Omental fat pad (tissue), 4 donors: ENCODE results near the gene SRM. TPM values are rescaled to one million over a fixed set of nuclear protein-coding genes. Genes with fewer than 3 reads are reported as not detected.
"Not testable (repeated sequence)": the region's sequence is repeated elsewhere in the genome, so short reads cannot be mapped to it uniquely, and the experiment has no call there.

Source experiments
- ATAC-seq: fragments of 150-250 bp; one replicate; pipeline ENCODE4 v1.9.1; 2016; ENCODE audit warnings: mild to moderate bottlenecking, moderate library complexity; ENCODE audit not compliant: low FRiP score
- DNase-seq: peaks from one replicate; pipeline ENCODE4 v3.0.0-alpha.2; 2019; ENCODE audit warnings: low spot score
- total RNA-seq, 4 donors: library from RNA; depleted of rRNA; stranded (reverse); fragments of >200 nt; gene quantifications; one replicate each; pipeline ENCODE4 v1.1.0, GENCODE V29; 2016
- TF ChIP-seq, protein P1 (sequence below), 3 donors: fragments of 450-650 bp; IDR thresholded peaks; one replicate each; pipeline ENCODE4 v1.5.1; 2016 to 2017; ENCODE audit warnings: antibody characterized with exemption in 3 of 3, mild to moderate bottlenecking in 3 of 3, moderate library complexity in 2 of 3

SRM gene
- total RNA-seq, 4 donors from 2014 or later = 37.5 to 143 (median 53.8) TPM

DNA sequence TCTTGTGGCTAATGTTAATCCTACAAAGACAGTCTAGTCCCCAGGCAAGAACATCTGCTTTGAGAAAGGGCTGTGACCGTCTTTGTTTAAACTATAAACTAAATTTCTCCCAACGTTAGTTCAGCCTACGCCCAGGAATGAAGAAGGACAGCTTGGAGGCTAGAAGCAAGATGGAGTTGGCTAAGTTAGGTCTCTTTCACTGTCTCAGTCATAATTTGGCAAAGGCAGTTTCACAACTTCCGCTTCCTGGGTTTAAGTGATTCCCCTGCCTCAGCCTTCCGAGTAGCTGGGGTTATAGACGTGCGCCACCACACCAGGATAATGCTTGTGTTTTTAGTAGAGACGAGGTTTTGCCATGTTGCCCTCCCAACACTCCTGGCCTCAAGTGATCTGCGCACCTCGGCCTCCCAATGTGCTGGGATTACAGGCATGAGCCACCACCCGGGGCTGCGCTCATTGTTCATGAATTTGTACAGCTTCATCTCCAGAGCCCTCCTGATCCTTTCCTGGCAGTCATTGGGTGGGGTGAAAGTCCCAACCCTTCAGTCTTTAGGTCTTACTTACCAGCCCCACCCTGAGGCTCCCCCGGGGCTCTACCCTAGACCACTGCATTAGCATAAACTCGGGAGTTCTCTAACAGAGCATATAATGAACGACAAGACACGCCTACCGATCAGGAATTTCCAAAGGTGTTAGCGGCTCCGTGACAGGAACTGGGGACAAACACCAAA, 7.9 kb downstream of the SRM start:
- TF ChIP-seq, protein P1, sequence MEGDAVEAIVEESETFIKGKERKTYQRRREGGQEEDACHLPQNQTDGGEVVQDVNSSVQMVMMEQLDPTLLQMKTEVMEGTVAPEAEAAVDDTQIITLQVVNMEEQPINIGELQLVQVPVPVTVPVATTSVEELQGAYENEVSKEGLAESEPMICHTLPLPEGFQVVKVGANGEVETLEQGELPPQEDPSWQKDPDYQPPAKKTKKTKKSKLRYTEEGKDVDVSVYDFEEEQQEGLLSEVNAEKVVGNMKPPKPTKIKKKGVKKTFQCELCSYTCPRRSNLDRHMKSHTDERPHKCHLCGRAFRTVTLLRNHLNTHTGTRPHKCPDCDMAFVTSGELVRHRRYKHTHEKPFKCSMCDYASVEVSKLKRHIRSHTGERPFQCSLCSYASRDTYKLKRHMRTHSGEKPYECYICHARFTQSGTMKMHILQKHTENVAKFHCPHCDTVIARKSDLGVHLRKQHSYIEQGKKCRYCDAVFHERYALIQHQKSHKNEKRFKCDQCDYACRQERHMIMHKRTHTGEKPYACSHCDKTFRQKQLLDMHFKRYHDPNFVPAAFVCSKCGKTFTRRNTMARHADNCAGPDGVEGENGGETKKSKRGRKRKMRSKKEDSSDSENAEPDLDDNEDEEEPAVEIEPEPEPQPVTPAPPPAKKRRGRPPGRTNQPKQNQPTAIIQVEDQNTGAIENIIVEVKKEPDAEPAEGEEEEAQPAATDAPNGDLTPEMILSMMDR (IDR thresholded peaks at IDR 0.05) = no peak
- DNase-seq = no peak
- no peak for ATAC-seq

DNA sequence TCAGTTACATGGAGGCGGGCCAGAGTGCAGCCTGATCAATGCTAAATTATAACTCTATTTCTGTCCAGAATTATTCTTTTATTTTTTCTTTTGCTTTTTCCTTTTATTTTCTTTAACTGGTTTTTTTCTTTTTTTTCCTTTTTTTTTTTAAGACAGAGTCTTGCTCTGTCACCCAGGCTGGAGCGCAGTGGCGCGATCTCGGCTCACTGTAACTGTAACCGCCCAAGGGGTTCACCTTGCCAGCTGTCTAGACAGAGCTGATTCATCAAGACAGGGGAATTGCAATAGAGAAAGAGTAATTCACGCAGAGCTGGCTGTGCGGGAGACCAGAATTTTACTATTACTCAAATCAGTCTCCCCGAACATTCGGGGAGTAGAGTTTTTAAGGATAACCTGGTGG, 8.7 kb downstream of the SRM start:
- not testable (repeated sequence) for DNase-seq, ATAC-seq

DNA sequence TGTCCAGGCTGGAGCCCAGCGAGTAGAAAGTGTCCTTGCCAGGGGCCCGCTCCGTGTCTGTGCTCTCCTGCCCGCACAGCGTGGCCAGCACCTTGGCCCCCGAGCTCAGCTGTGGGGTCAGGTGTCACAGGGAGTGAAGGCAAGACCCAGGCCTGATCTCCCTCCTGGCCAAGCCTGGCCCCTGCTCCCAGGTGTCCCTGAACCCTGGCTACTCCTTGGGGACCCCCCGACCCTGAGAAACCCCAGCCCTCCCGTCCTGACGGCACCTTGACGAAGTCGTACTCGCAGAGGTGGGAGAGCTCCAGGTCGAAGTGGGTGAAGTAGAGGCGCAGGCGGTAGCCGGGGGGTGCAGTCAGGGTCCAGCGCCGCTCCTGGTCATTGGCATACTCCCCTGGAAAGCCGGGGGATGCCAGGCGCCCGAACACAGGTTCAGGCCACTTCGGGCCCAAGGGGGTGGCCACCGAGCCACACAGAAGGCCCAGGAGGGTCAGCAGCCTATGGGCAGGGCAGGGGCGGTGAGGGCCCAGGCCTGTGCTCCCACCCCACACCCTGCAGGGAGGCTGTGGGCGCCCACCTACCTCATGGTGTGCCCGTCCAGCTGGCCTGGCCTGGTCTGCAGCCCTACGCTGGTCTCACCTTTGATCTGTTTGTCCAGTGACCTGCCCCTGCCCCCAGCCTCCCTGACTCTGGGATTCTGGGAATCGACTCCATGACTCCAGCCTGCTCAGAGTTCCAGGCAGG, 13.0 kb downstream of the SRM start, which contains the start of gene MASP2:
Gene MASP2, minus strand, starts transcription at position 615 of the 741 bp plus-strand sequence. Its CDS starts 32 bp downstream, at position 583.
- DNase-seq (no peak), ATAC-seq (no peak)
- TF ChIP-seq, protein P1 (IDR thresholded peaks at IDR 0.05) = no peak

DNA sequence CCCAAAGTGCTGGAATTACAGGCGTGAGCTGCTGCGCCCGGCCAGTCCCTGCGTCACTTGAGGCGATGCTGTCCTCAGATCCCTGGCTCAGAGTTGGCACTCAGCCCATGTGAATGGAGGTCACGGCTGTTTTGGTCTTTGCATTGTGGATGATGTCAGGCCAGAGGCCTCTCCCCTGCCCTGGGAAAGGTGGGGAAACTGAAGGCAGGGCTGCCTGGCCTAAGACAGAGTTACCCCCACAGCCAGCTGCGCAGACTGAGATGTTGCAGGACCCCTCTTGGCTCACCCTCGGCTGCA, 13.6 kb downstream of the SRM start:
- ATAC-seq (no peak), DNase-seq (no peak)
- TF ChIP-seq, protein P1 (IDR thresholded peaks at IDR 0.05) = no peak

DNA sequence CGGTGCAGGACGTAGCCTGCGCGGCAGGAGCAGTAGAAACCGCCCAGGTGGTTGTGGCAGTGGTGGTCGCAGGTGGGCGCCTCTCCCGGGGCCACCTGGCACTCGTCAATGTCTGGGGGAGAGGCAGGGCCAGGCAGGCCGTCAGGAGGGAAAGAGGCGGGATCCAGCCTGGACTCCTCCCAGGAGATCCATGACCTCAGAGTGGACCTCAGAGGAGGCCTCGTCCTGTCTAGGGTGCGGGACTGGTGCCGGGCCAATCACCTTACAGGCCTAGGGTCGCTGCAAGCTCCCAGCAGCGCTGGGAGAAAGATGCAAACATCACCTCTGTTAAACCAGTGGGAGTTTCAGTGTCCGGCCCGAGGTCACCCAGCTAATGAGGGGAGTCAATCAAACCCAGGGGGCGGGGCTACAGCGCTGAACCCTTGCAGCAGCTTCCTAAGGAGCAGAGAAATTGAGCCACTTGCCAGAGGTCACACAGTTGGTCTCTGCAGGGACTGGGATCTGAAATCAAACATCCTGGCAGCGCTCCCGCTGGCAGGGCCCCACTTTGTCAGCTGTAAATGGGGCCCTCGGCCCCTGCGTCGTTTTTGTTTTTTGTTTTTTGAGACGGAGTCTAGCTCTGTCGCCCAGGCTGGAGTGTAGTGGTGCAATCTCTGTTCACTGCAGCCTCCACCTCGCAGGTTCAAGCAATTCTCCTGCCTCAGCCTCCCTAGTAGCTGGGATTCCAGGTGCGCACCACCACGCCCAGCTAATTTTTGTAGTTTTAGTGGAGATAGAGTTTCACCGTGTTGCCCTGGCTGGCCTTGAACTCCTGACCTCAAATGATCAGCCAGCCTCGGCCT, 14.2 kb downstream of the SRM start:
- TF ChIP-seq, protein P1 (IDR thresholded peaks at IDR 0.05) = no peak
- no peak for DNase-seq
- no peak for ATAC-seq

DNA sequence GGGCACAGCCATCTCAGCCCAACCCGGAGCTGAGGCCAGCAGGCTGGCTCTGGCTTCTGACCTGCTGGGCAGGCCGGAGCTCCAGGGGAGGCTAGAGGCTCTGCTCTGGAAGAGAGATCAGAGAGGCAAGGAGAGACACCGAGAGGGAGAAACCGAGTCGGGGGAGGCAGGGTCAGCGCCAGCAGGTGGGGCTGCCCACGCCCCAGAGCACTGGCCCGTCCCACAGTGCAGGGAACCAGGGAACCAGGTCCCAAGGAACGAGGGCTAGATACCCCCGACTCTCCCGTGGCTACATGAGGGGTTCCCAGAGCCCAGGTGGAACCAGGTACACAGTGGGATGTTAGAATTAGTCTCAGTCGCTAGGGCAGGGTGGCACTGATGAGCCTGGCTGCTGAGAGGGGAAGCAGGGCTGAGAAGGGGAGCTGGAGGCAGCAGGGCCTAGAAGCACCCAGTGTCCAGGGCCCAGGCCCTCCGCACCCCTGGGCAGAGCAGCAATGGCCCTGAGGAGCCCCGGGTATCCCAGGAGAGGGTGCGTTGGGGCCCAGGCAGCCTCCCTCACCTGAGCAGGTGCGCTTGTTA, 14.9 kb downstream of the SRM start:
- ATAC-seq (no peak), DNase-seq (no peak)
- TF ChIP-seq, protein P1 (IDR thresholded peaks at IDR 0.05) = no peak
